Skin epidermis (tissue), 12 donors: Measurements from ENCODE around the gene ATXN8OS.
"Not testable (repeated sequence)": the region's sequence is repeated elsewhere in the genome, so short reads cannot be mapped to it uniquely, and the experiment has no call there.

Source experiments
- H3K27ac ChIP-seq, 21 experiments: fragments of 200-600 bp; sonication (generic) in 11 of 21; one replicate each; pipeline ENCODE4 v1.5.0; 2020; ENCODE audit warnings: mild to moderate bottlenecking in 3 of 21, inconsistent platforms in 2 of 21, moderate library complexity in 2 of 21
- H3K4me3 ChIP-seq, 7 experiments: fragments of 200-600 bp; sonication (generic) in 2 of 7; one replicate each; pipeline ENCODE4 v1.5.0; 2020; ENCODE audit warnings: inconsistent platforms in 2 of 7, mild to moderate bottlenecking in 2 of 7, moderate library complexity in 1 of 7

Gene ATXN8OS

DNA sequence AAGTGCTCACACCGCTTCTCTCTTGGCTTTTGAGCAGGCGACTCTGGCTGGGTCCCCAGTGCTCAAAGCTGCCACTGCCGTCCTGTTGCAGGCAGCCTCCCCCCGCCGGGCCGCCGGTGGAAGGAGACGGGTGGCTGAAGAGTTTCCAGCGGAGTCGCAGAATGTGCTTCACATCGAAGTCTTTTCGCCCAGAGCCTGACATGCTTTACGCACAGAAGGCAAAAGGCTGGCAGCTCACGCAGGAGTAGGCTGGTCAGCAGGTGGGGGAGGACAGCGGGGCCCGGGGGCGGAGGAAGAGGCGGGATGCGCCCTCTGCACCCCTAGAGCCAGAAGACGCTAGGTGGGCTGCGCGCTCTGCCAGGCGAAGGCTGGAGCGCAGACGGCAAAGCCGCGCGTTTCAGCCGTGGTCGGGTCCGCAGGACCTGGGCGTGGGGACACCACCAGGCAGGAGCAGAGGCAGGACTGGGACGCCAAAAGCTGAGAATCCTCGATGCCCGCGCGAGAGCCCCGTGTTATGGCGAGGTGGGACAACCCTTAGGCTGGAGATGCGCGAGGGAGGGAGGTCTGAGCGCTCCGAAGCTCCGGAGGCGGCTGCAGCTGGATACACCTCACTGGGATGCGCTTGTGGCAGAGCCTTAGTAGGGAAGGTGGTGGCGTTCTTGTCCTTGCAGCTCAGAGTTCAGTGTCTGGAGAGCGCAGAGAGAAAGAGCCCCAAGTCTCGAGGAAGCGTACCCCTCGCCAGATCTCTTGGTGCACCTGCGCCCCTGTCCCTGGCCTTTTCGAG lies at the start of gene ATXN8OS:
ATXN8OS (plus strand) TSS at position 329 of the 784 bp plus-strand sequence.
- no peak within 1 kb of the TSS for H3K4me3 ChIP-seq
- no peak within 1 kb of the TSS for H3K27ac ChIP-seq

- Histone ChIP-seq H3K27ac (no peak overlapping the region), H3K4me3 (no peak overlapping the region)
Observed at GRCh38 chr13:70080012-70080411, 27.6 kb upstream of the ATXN8OS start.

DNA sequence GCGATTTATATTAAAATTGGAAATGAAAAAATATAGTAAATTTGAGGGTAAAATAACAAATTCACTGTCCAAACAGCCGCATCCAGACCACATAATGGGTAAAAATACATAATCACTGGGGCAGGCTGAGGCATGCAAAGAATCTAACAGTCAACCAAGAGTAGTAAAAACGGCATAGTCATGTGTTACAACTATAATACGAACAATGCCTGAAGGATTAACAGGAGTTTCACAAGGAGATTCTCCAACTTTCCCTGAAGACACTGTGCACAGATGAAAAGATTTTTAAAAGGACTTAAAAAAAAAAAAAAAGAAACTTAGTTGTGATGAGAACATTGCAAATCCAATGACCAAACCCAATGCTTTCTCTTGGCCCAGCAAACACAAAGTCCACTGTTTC lies 20.4 kb upstream of the ATXN8OS start:
- no peak overlapping the region for H3K4me3 ChIP-seq
- no peak overlapping the region for H3K27ac ChIP-seq

DNA sequence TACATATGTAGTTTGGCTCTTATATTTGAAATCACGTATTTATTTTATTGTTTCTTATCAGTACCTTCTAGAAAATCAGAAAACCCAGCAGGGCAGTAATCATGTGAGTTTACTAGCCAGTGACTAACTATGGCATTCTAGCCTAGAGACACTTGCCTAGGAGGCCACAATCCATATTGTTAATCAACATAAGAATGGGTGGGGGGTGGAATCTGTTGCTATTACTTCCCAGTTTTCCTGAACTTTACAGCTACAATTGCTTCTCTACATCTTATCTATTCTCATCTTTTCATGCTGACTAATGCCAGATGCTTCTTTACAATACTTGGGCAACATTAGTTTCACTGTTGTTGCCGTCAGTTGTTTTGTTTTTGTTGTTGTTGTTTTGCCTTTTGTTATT lies 18.7 kb upstream of the ATXN8OS start:
- H3K27ac ChIP-seq: no peak overlapping the region
- no peak overlapping the region for H3K4me3 ChIP-seq

GRCh38 chr13:70090036-70090723 lies 17.4 kb upstream of the ATXN8OS start:
- H3K27ac ChIP-seq: no peak overlapping the region
- no peak overlapping the region for H3K4me3 ChIP-seq

DNA sequence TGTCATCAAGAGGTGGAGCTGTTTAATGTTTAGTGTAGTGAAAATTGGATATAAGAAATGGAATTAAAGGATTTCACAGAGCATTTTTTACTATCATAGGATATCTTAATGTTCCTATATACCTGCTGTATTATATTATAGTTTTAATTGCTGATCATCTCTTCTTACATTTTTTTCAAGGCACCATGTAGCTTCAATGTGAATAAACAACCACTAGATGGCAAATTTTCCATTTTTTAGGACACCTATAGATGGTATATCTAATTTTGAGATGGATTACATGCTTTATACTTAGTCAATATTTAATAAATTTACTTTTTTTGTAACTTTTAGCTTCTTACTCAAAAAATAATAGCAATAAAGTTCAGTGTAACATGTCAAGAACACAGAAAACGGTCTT lies 9.0 kb upstream of the ATXN8OS start:
- H3K4me3 ChIP-seq: no peak overlapping the region

DNA sequence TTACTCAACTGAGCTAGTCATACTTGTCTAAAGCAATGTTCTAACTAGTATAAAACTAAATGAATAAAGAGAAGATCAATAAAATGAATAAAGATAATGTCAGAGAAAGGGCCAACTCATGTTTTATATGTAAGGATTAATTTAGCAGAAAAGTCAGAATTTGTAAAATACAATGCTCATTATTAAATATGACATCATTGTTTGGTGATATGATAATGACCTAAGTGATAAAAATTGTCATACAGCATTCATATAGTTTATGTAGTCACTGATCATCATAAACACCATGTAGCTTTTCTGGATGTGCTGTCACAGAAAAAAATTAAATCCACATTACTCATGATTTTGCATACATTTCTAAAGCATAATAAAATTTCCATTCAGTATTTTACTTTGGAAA lies 3.1 kb upstream of the ATXN8OS start:
- no peak overlapping the region for H3K27ac ChIP-seq
- H3K4me3 ChIP-seq: no peak overlapping the region

More for the DNA sequence above, 9.0 kb upstream of the ATXN8OS start:
- no peak overlapping the region for H3K27ac ChIP-seq

DNA sequence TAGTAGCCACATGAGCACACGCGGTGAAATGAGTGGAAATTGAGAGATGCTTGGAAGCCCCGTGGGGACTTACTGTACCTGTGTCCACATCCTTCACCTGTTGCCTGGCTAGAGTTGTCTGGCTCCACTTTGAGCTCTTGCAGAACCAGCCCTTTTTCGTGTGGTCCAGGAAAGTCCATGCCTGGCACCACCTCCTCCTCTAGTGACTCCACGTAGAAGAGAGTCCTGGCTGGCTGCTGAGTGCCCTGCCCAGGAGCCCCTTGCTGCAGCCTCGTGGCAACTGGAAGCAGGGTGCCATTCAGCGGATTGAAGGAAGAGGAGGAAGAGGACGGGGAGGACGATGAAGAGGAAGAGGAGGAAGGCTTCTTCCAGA lies 515 bp upstream of the ATXN8OS start:
- H3K4me3 ChIP-seq: no peak overlapping the region
- H3K27ac ChIP-seq: no peak overlapping the region

DNA sequence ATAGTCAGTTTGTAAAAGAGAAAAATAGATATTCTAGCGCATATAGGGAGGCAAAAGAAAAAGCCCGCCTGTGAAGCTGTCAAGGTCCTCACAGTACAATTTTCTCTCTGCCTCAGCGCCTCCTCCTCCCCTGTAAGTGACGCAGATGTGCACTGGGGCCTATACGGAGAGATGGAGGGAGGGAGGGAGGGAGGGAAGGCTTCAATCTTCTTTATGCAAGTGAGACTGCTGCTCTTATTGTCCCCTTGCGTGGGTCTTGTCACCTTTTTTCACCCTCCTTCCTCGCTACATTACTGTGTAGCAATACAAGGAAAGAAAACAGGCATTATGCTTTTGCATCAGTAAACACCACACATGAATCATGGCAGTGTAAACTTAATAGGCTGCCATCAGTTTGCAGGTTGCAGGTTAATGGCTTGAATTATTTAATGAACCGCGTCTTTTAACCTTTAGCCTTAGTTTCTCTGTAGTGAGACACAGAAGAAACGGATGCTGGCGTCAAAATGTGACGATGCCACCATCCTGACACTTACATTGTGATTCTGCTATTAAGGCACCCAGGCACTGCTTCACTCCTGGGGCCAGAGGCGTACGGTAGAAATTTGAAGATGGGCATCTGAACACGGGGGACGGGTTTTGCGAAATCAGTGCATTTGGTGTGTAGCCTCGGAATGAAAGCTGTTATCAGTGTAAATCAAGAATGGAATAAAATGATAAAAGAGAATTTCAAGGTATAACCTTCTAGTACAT lies 905 bp downstream of the ATXN8OS start, which contains the start of gene KLHL1:
KLHL1 (minus strand) TSS at position 97 of the 750 bp plus-strand sequence. CDS start 753 bp downstream, outside the sequence.
- Histone ChIP-seq H3K27ac (no peak within 1 kb of the TSS), H3K4me3 (no peak within 1 kb of the TSS)

- no peak overlapping the region for H3K27ac ChIP-seq
Observed at GRCh38 chr13:70117338-70117905, 9.8 kb downstream of the ATXN8OS start.

DNA sequence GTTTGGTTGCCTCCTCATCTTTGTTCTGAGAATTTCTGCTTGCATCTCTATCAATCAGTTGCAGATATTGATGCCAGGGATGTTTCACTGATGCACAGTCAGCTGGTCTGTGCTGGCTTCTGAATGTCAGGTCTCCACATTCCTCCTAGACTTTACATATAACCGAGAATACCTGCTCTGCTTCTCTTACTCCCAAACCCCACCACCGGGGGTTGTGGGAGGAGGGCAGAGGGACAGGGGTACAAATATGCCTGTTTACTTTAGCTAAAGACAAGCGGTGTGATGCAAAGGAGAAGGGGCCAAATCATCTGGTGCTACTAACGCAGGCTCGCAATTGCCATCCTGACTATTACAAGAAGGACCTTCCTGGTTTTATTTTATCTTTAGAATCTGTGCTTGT lies 18.1 kb downstream of the ATXN8OS start:
- no peak overlapping the region for H3K27ac ChIP-seq
- H3K4me3 ChIP-seq: no peak overlapping the region

More at GRCh38 chr13:70117338-70117905, 9.8 kb downstream of the ATXN8OS start:
- no peak overlapping the region for H3K4me3 ChIP-seq

DNA sequence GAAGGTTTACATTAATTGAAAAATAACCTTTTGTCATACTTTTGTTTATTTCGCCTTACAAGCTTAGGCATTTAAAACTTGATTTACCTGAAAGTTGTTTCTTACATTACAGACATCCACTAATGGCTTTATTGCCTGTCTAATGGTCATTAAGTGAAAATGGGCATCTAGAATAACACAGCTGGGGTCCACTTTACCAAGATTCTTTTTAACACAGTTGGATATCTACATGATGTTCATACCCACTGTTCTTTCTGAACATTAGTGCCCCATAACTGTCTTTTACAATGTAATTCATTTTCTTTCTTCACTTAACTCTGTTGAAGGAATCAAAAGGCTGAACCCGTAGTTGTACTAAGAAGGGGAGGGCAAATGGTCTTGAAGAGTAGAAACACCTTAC lies 20.5 kb downstream of the ATXN8OS start:
- no peak overlapping the region for H3K4me3 ChIP-seq

GRCh38 chr13:70142658-70143057 lies 35.0 kb downstream of the ATXN8OS start:
- not testable (repeated sequence) for H3K27ac ChIP-seq, H3K4me3 ChIP-seq

More for the DNA sequence above, 20.5 kb downstream of the ATXN8OS start:
- no peak overlapping the region for H3K27ac ChIP-seq

GRCh38 chr13:70162141-70162540 lies 54.5 kb downstream of the ATXN8OS start:
- Histone ChIP-seq H3K4me3 (no peak overlapping the region), H3K27ac (no peak overlapping the region)

DNA sequence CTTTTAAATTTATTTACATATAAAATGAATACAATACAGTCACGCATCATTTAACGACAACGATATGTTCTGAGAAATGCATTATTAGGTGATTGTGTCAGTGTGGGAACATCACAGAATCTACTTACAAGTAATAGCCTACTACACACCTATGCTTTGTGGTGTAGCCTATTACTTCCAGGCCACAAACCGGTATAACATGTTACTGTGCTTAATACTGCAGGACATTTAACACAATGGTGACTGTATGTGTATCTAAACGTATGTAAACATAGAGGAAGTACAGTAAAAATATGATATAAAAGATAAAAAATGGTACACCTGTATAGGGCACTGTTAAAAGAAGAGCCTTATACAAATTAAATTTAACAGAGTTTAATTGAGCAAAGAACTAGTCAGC lies 63.1 kb downstream of the ATXN8OS start:
- Histone ChIP-seq H3K27ac (no peak overlapping the region), H3K4me3 (no peak overlapping the region)

DNA sequence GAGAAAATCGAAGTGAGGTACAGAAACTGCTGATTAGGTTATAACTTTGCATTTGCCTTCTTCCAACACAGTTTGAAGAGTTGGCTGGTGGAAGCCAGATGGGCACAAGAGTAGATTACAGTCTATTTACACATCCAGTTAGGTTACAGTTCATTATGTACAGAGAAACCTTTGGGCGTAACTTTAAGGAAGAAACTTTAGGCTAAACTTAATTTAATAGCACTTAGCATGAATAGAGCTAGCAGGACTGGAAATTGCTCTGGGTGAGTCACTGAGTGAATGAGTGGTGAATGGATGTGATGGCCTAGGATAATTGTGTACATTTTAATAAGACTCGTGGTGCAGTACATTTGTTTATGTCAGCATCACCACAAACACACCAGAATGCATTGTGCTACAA lies 63.5 kb downstream of the ATXN8OS start:
- no peak overlapping the region for H3K4me3 ChIP-seq
- no peak overlapping the region for H3K27ac ChIP-seq

DNA sequence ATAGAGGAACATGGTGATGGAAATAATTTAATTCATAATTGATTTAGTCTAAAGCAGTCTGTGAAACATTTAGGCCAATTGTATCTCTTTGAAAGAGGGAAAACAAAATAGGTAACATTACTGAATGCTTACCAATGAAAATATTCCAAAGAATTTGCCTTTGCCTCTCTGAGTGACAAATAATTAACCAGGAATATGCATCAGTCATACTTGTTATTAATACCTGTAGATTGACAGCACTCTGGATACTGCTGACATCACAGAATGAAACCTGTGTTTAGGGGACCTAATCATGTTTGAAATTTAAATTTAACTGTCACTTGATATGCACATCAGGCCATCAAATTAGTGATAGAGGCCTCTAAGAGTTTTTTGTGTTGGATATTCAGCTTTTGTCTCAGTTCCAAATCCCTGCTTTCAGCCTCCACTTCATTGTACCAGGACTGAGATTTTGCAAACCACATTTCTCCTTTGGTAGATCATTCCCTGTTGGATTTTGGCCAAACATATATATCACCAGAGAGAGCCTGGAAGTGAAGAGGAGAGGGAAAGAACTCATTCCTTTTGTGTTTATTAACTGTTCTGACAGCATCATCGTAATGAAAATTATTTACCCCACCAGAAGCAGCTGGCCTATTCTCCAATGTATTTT lies 65.4 kb downstream of the ATXN8OS start:
- Histone ChIP-seq H3K4me3 (no peak overlapping the region), H3K27ac (no peak overlapping the region)

GRCh38 chr13:70173598-70173959 lies 66.0 kb downstream of the ATXN8OS start:
- H3K27ac ChIP-seq: no peak overlapping the region
- H3K4me3 ChIP-seq: no peak overlapping the region

DNA sequence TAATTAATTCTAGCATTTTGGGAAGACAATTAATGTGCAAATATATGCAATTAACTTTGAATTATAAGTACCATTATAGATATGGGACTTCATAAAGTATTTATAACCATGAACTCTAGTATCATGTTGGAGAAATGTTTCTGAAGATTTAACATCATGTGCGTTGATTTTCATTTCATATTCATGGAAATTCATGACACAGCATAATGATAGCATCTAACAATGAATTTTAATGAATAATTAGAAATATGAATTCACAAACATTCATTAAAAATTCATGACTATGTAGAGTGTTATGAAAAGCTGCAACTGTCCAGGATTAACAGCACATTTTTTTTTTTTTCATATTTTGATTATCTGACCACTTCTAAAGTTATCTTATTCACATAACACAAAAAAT lies 70.7 kb downstream of the ATXN8OS start:
- H3K27ac ChIP-seq: no peak overlapping the region
- H3K4me3 ChIP-seq: no peak overlapping the region
